Kasumi-1 (cell line): ENCODE measurements around the gene IKBKE.

Source experiments
- DNase-seq, 2 experiments: peaks; one replicate each; lab custom pipeline; 2025; lab: John Stamatoyannopoulos, UW

The IKBKE gene

DNA sequence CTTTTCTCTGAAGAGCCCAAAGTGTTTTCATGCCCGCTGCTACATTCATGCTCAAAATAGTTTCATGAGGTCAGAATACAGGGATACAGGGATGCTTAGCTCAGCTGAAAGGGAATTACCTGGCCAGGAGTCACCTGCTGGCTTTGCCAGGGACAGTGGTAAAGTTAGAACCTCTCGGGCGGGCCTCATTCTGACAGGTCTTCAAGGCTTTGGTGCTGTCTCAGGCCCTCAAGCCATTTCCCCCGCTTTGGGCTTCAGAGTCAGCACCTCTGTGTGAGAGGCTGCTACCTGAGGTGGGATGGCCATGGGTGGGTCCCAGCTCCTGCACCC, 42.5 kb downstream of the IKBKE start:
- DNase-seq: no peak

DNA sequence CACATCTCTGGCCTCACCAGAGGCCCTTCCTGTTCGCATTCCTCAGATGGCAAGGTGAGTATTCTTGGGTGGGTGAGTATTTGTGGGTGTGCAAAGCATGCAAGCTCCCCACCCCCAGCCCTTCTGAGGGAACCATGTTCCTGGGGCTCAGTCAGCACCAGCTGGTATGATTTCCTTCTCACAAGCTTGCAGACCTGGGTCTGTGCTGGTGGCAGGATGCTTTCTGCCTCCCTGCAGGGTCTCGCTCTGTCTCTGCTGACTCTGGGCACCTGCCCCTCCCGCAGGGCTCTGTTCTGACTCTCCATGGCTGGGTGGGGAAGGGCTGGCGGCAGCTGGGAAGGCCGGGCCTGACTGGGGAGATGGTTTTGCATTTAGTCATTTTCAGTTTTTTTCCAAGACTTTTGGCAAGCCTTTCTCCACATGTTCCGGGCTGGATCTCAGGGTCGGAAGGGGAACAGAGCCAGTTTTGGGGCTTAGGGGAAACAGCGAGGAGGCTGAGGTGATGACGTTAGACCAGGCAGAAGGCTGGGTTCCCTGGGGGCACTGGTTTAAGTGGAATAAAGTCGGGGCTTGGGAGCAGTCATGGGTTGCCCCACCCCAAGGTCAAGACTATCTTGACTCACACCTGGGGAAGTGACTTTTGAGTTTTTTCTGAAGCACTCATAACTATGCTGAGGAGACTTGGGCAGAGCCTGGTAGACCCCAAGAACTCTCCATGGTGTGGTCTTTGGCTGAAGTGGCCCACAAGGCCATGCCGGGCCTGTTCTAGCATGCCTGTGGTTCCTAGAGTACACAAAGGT, 43.2 kb downstream of the IKBKE start:
- no peak for DNase-seq

DNA sequence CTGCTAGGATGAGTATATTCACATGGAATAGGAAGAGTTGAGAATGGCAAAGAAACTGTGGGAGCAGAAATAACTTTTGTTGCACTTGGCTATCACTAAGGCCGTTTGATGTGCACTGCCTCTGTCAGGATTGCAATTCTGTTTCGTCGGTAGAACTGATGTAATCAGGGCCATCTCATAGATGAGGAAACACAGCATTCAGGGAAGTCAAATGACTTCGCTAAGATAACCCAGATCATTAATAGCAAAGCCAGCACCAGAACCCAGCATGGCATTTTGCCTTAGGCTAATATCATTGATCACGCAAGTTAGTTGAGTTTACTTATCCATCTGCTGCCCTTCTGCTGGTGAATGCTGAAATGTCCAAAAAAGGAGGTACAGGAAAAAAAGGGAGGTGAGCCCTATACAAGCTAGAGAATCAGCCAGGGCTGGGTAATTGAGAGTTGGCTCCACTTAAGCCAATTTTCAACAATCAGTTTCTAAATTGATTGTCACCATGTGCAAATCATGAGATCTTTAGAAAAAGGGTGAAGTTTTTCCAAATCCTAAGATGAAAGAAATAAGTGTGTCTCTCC, 44.6 kb downstream of the IKBKE start:
- no peak for DNase-seq

DNA sequence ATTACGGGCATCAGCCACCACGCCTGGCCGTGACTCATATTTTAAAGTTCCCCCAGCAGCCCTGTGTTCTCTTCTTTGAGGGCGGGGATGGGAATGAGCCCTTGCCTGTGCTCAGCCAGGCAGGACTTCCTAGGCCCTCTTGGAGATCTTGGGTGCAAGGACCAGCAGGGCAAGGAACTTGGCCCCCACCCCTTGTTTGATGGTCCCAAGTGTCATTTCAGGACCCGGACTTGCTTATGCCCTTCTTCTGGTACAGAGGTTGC, 46.4 kb downstream of the IKBKE start:
- DNase-seq: no peak

DNA sequence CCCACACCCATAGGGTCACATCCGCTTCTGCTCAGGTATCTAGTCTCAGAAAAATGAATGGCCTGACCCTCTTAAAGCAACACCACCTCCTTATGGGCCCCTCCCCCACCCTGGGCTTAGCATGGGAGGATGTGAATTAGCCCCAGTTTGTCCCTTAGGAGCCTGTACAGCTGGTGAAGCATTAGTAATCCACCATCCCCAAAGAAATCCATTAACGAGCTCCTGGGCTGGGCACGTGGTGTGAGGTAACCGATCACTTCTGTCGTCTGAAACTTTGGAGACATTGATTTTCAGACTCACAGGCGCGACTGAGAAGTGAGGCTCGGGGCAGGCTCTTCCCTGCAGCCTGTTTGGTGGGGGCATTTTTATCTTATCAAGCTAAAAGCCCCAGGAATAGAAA, 47.5 kb downstream of the IKBKE start:
- DNase-seq: no peak

DNA sequence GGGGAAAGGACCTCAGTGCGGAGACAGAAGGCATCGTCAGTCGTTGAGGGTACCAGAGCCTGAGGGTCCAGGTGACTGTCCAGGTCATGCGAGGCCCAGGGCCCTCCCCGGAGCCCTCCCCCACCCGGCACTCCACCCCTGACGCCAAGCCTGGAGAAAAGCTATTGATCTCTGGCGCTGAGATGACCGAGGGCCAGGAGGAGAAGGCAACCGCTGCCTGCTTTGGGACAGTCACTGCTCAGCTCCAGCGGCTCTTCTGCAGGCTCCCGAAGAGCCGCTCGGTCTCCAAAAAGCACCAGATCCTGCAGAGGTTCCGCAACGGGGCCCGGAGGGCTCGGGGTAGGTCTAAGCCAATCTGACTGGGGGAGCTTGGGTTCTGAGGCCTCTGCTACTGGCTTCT, 47.9 kb downstream of the IKBKE start:
- DNase-seq: no peak

DNA sequence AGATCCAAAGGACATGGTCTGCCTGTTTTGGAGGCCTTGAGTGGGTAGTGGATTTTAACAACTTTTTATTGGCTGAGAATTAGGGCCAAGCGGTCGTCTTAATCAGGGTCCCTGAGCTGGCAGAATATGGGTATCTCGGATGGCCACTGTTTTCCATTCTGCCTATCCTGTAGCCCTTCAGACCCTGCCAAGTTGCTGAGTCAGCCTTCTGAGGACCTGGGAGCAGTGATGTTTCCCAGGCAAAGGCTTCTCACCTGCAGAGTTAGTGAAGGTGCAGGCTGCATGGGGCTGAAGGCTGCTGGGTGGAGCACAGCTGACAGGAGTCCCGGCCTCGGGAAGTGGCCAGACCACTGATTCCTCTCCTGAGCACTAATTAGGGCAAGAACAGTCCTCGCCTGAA, 48.5 kb downstream of the IKBKE start:
- no peak for DNase-seq

DNA sequence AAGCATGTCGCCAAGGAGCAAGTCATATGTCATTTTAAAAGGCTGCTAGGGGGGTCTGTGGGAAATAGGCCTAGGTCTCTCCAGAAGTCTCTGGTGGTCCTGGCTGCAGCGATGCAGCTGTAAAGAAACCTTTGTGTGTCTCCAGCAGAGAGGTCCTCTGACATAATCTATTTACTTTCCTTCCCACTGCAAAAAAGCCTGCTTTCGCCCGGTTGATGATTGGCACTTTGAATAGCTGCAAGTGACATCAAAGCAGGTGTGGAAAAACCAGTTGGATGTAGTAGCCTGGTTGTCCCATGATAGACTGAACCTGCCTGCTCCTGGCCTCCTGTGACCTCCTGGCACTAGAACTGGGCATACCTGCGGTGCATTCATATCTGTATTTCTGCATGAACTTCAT, 50.9 kb downstream of the IKBKE start:
- DNase-seq: no peak

DNA sequence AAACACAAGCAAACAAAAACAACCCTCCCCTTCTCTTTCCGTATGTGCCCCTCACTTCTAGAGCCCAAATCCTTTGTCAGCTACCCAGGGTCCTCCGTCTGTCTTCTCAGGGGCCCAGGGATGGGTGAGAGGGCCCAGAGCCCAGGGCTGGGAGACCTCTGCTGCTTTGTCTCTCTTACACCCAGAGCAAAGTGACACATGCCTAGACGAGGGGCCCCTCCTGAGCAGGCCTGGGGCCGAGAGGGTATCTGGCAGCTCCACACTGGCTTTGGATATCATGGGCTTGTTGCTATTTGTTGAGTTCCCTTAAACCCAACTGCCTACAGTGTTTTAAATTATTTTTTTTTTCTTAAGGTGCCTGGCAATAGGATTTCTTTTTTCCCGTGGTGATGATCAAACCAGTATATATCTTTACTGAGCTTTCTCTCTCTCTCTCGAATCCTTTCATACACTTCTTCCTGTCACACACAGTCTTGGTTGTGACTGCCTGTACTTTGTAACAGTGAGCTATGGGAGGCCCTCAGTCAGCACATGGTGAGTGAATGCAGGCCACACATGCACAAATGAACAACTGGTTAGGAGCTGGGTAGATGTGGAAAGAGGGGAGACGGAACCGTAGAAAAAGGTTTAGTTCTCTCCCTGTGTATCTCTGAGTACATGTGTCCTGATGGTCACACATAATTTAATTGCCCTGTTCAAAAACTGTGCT, 51.6 kb downstream of the IKBKE start:
- no peak for DNase-seq

DNA sequence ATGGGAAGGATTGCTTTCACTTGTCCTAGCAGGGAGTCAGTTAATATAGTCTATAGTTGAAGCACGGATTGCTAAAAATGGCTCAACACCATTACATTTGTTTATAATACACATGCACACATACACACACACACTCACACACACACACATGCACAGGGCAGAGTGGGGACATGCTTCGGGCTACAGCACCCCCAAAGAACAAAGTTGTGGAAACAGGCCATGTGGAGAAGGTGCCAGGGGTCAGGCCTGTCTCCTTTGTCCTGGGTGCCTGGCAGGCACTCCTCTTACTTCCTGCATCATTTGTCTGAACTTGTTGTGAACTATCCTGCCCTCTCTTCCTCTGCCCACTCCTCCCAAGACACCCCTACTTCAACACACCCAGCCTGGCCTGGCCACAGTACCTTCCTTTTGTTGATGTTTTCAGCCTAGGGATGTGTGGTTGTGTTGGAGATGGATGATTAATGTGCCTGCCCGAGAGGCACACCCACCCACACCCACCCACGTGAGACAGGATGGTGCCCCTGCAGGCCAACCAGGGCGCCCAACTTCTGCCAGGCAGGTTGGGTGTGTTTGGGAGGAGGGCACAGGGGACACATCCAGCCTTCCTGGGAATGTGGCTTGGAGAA, 54.6 kb downstream of the IKBKE start:
- no peak for DNase-seq

DNA sequence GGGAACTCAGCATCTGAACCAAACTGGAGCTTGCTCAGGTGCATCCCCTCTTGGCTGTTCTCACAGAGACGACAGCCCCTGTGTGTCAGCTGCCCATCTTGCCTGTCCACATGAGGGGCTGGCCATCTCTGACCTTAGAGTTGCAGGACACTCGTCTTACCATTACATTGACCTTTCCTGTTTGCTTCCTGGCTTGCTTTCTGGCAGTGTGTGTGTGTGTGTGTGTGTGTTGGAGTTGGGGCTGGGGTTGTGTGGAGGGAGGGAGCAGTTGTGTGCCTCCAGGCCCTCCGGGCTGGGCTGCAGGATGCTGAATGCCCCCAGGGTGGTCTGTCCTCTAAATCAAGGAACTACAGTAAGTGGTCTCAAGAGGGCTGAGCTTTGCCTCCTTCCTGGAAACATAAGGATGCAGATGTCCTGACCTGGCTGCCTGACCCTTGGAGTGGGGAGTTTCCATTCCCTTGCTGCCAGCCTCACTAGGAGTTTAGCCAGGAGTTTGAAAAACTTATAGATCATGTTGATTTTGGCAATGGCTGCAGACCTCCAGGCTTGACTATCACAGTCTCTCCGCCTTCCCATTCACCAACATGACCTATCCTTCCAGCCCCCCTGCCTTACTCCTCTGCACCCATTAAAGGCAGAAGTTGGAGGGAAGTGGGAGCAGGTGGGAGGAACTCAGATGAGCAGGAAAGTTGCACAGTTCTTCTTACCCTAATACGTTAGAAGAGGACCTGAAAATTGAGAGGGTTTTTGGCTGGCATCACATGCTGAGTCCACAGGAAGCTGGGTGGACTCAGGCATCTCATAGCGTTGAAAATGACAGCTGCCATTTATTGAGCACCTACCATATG, 56.0 kb downstream of the IKBKE start:
- no peak for DNase-seq

DNA sequence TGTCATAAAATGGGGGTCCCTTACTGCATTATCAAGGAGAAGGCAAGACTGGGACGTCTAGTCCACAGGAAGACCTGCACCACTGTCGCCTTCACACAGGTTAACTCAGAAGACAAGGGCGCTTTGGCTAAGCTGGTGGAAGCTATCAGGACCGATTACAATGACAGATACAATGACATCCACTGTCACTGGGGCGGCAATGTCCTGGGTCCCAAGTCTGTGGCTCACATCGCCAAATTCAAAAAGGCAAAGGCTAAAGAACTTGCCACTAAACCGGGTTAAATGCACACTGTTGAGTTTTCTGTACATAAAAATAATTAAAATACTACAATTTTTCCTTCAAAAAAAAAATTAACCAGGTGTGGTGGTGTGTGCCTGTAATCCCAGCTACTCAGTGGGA, 59.1 kb downstream of the IKBKE start:
- DNase-seq: no peak

DNA sequence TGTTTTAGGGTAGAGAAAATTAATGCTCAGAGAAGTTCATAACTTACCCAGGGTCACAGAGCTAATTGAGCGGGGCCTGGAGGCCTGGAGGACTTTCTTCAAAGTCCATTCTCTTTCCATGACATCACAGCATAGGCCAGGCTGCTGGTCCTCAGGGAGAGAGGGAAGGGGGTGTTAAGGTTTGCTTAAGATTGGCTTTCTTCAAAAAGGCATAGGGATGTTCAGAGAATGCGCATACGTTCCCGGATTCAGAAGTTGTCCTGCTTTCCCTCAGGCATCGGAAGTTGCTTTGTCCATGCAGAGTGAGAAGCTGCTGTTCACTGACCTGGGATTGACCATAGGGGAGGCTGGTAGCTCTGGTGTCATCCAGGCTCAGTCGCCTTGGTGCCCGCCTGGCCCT, 62.1 kb downstream of the IKBKE start:
- no peak for DNase-seq

DNA sequence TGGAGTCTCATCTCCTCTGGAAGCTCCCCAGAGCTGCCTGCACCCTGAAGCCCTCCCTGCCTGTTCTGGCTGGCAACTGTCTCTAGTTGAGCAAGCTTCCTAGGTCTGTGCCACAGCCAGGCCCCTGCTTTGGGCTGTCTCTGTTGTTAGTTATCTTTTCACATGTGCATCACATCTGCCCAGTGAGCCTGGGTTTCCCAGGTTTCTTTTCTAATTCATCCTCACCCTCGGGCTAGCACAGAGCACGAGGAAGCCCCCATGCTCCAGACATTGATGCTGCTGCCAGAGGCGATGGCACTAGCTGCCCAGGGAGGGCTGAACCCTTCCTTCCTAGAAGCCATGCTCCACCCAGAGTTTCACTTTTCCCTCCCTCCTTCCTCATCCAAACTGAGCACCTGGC, 64.3 kb downstream of the IKBKE start:
- no peak for DNase-seq

DNA sequence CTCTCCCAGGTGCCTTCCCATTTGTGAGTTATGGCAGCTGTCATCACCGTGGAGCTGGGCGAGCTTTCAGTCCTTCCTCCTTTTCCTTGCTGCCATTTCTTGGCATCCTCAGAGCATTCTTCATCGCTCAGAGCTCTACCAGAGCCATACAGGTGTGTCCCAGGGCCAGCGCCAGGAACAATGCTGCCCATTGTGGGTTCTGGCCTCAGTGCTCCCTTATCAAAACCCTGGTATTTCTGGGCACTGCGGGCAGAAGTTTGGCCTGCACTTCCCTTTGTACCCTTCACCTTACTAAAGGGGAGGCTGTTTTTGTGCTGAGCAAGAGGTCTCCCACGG, 65.5 kb downstream of the IKBKE start:
- DNase-seq: no peak

DNA sequence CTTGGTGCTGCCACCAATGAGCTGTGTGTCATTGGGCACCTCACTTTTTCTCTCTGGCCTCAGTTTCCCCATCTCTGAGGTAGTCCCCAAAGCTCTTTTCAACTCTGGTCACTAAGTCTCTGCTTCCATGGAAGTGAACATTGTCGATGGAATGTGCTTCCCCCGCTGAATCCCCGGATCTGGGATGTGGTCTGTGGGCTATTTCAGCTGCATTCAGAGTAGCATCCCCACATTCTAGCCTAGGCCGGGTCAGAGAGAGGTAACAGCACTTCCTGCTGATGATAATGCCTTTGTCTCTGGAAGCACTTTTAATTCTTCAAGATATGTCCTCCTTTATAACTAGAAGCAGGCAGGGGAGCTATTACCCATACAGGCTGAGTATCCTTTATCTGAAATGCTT, 66.9 kb downstream of the IKBKE start:
- DNase-seq: no peak

DNA sequence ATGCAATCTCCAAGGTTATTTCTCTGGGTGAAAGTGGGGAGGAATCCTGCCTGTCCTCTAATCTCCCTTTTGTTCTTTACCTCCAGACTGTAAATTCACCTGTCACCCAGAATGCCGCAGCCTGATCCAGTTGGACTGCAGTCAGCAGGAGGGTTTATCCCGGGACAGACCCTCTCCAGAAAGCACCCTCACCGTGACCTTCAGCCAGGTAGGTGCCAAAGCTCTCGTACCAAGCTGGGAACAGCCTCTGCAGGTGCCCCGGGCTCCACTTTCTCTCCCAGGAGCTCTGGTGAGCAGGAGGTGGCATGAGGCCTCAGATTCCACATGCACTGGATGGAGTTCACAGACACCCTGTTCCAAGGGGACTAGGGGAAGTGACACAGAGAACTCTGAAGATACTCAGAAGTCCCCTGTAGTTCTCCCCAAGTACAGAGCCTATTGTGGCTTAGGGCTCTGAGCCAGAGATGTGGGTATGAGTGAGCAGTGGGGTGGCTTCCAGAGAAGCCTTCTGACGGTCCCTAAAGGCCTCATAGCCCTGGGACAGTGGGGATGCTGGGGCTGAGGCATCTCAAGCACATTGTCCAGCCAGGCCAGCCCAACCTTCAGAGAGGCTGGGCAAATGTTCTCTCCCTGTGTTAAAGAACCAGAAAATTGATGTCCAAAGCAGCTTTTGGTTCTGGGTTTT, 68.0 kb downstream of the IKBKE start:
- DNase-seq: no peak

DNA sequence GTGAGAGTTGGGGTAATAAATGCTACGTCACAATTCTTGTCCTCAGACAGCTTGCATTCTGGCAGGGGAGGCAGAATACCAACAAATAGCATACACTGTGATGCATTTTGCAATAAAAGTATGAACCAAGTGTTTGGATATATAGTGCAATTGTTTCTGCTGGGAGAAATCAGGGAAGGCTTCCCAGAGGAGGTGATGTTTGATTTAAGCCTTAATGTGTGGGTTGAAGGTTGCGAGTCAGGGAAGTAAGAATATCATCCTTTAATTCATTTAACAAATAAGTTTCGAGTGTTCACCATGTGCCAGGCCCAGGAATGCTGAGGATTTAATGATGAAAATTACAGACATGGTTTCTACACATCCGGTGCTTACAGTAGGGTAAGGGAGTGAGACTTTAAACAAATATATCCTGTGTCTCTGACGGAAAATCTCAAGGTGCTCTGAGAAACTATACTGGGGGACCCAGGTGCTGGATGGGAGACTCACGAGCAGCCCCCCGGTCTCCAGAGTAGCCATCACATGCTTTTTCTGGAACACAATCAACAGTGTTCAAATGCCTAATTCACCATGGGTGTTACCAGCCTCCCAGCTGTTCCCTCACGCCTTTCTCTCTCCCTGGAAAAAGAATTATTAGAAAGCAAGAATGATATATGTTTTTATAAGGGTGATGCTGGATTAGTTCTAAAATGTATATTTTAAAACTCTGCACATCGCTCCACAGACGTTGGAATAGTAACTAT, 68.8 kb downstream of the IKBKE start:
- DNase-seq: no peak

DNA sequence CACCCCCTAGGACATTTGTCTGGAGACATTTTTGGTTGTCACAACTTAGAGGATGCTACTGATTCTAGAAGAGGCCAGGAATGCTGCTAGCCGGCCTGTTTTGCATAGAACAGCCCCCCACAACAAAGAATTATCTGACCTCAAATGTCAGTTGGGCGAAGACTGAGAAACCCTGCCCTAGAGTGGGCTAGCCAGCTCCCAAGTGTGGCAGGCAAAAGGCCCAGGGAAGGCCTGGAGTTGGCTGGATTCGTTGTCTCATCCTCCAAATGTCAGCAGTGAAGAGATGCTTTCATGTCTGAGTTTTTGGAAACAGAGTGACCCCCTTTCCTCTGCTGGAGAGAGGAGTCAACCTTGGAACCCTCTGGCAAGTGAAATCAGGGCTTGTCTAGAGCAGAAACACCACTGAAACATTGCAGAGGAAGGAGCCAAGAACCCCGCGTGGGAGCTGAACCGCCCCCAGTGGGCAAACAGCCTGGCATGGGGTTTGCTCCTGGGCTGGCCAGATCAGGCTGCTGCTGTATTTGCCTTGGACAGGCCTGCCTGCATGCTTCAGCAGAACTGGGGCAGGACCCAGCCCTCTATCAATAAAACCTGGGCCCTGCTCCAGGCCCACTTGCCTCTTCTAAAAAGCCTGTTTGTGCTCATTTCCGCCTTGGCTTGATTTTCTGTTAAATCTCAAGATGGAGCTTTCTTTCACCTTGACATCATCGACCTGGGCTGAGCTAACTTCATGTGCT, 69.9 kb downstream of the IKBKE start:
- DNase-seq: no peak

DNA sequence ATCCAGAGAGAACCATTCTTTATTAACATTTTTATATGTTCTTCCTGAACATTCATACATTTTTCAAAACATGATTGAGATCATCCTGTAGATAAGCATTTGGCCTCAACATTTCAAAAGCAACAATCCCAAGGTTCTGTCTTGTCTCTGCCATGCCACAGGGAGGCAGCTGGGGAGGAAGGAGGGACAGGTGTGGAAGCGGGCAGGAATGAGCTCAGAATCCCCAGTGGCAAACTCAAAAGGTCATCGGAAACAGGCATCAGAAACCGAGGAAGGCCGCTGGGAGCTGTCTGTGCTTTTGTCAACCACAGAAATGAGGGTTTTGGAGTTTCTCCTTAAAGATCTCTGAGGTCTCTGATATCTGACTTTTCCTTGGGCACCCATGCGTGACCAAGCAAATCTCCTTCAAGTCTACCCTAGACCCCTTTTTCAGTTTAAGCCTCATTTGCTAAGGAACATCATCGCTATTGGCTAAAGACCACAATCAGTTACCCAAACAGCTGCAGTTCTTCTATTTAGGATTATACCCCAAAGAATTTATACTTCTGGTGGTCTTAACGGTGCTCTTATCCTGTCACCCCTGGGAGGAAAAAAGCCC, 71.1 kb downstream of the IKBKE start:
- DNase-seq: no peak
